M059J (cell line): ENCODE data around the gene HSD3B2. TPM values are rescaled to one million over a fixed set of nuclear protein-coding genes. Genes with fewer than 3 reads are reported as not detected.
A peak's percentile ranks its signal among the peaks of the same experiment; 100 is the strongest.
"Not testable (repeated sequence)": the region's sequence is repeated elsewhere in the genome, so short reads cannot be mapped to it uniquely, and the experiment has no call there.

Experiments used
- DNase-seq: peaks from one replicate; pipeline ENCODE4 v3.0.0-alpha.2; 2012; ENCODE audit warnings: low read depth
- total RNA-seq: library from RNA; depleted of rRNA; stranded (reverse); fragments of >200 nt; shearing (Covaris generic); gene quantifications from 2 replicates; pipeline ENCODE4 v1.2.3, GENCODE V29; 2014; rRNA removed

The HSD3B2 gene
- not detected in 2 replicates for total RNA-seq

- no peak for DNase-seq
Observed at GRCh38 chr1:119414950-119415349, at the start of gene HSD3B2. HSD3B2 (plus strand) TSS chr1:119415150; CDS start chr1:119415420, 270 bp downstream.

GRCh38 chr1:119366424-119366823, 48.5 kb upstream of the HSD3B2 start:
- DNase-seq: no peak

- DNase-seq: peak; percentile 49
Observed at GRCh38 chr1:119367432-119368124, 47.4 kb upstream of the HSD3B2 start.

GRCh38 chr1:119368554-119368953, 46.4 kb upstream of the HSD3B2 start, which contains the start of gene HAO2:
HAO2 (plus strand) TSS chr1:119368785; CDS start chr1:119381086, 12,301 bp downstream.
- DNase-seq: no peak

- no peak for DNase-seq
Observed at GRCh38 chr1:119370748-119371147, 44.2 kb upstream of the HSD3B2 start.

GRCh38 chr1:119371815-119372214, 43.1 kb upstream of the HSD3B2 start:
- peak; percentile 10 for DNase-seq

GRCh38 chr1:119372503-119373086, 42.4 kb upstream of the HSD3B2 start:
- peak; percentile 38 for DNase-seq

- peak; percentile 52 for DNase-seq
Observed at GRCh38 chr1:119373465-119373864, 41.5 kb upstream of the HSD3B2 start.

GRCh38 chr1:119374208-119374874, 40.6 kb upstream of the HSD3B2 start:
- peak; percentile 6 for DNase-seq

GRCh38 chr1:119375366-119375765, 39.6 kb upstream of the HSD3B2 start:
- DNase-seq: no peak

- DNase-seq: no peak
Observed at GRCh38 chr1:119376594-119376993, 38.4 kb upstream of the HSD3B2 start.

- not testable (repeated sequence) for DNase-seq
Observed at GRCh38 chr1:119377594-119377993, 37.4 kb upstream of the HSD3B2 start.

- DNase-seq: no peak
Observed at GRCh38 chr1:119379117-119379516, 35.8 kb upstream of the HSD3B2 start.

- DNase-seq: no peak
Observed at GRCh38 chr1:119380304-119380703, 34.6 kb upstream of the HSD3B2 start.

- DNase-seq: no peak
Observed at GRCh38 chr1:119380983-119381662, 33.8 kb upstream of the HSD3B2 start.

- DNase-seq: no peak
Observed at GRCh38 chr1:119384591-119384990, 30.4 kb upstream of the HSD3B2 start.

GRCh38 chr1:119385650-119386049, 29.3 kb upstream of the HSD3B2 start:
- DNase-seq: no peak

- no peak for DNase-seq
Observed at GRCh38 chr1:119387858-119388257, 27.1 kb upstream of the HSD3B2 start.

GRCh38 chr1:119388450-119388849, 26.5 kb upstream of the HSD3B2 start:
- DNase-seq: no peak

GRCh38 chr1:119390526-119390925, 24.4 kb upstream of the HSD3B2 start:
- no peak for DNase-seq

GRCh38 chr1:119391749-119392148, 23.2 kb upstream of the HSD3B2 start:
- no peak for DNase-seq

- no peak for DNase-seq
Observed at GRCh38 chr1:119394085-119394484, 20.9 kb upstream of the HSD3B2 start.
